Measurements from ENCODE around the gene RYR1.

The RYR1 gene

GRCh38 chr19:38383743-38384142 is 49.7 kb upstream of the RYR1 start:
- Histone ChIP-seq H3K4me3 (ENCODE audit: low read depth, low read length) (no peak overlapping the region), H3K27ac (ENCODE audit: extremely low read depth, low read depth, low read length) (no peak overlapping the region), H3K36me3 (ENCODE audit: control insufficient read depth in 2 of 2, insufficient read depth in 1 of 2, low read length in 2 of 2) (peaks cover 56 to 71% of the 10 kb centered on the region in 2 experiments), H3K4me1 (ENCODE audit: control insufficient read depth, insufficient read depth, low read length) (peaks cover 14% of the 10 kb centered on the region), H3K9me3 (ENCODE audit: control insufficient read depth, insufficient read depth, low read depth, low read length) (no peaks in the 10 kb centered on the region)
- ChIA-PET POLR2A (interaction anchor here (0.6 to 3.8 kb wide), 3 partner anchors 9 to 23 kb away, joined by 3 to 36 read pairs (median 10); partner anchors contain the start of genes FAM98C and PSMD8), CTCF (interaction anchor here (0.6 to 2.4 kb wide), 6 partner anchors 48 to 716 kb away, joined by 3 to 14 read pairs (median 4); partner anchors contain the start of gene CATSPERG)
- TF ChIP-seq ZFHX2 (tag by site-specific recombination; conservative IDR thresholded peaks at IDR 0.05): no peak
- TF ChIP-seq ZNF692 (tag by site-specific recombination; IDR thresholded peaks at IDR 0.05): peak; percentile 72
- no peak for TF ChIP-seq ZNF341 (tag by site-specific recombination; IDR thresholded peaks at IDR 0.05; ENCODE audit: low read depth)
- no peak for TF ChIP-seq ZNF132 (tag by site-specific recombination; IDR thresholded peaks at IDR 0.05; ENCODE audit: borderline replicate concordance)
- no peak for TF ChIP-seq ZNF555 (tag by site-specific recombination; conservative IDR thresholded peaks at IDR 0.05)
- peak; percentile 74; the same call in 1 of the 2 replicates for TF ChIP-seq ZFP69B (tag by site-specific recombination; IDR thresholded peaks at IDR 0.05)
- TF ChIP-seq AEBP2 (tag by site-specific recombination; IDR thresholded peaks at IDR 0.05; ENCODE audit: borderline replicate concordance): no peak
- TF ChIP-seq GLI2 (tag by site-specific recombination; IDR thresholded peaks at IDR 0.05; ENCODE audit: borderline replicate concordance, low read depth): no peak

- peak; percentile 83 for TF ChIP-seq GLIS1 (tag by site-specific recombination; IDR thresholded peaks at IDR 0.05)
- peak; percentile 60 for TF ChIP-seq GLIS2 (tag by site-specific recombination; IDR thresholded peaks at IDR 0.05)
- TF ChIP-seq ZNF792 (tag by site-specific recombination; IDR thresholded peaks at IDR 0.05): no peak
- TF ChIP-seq ZNF18 (tag by site-specific recombination; IDR thresholded peaks at IDR 0.05): no peak
- TF ChIP-seq CTCF (tag by site-specific recombination; IDR thresholded peaks at IDR 0.05): peak; percentile 58
- TF ChIP-seq GLI2 (tag by site-specific recombination; IDR thresholded peaks at IDR 0.05; ENCODE audit: borderline replicate concordance, low read depth): no peak
- TF ChIP-seq HIC1 (tag by site-specific recombination; IDR thresholded peaks at IDR 0.05): peak; percentile 86
- TF ChIP-seq OVOL3 (tag by site-specific recombination; IDR thresholded peaks at IDR 0.05): no peak
- TF ChIP-seq PRDM10 (tag by site-specific recombination; IDR thresholded peaks at IDR 0.05): peak; percentile 98
- no peaks in the 10 kb centered on the region for H3K9me3 ChIP-seq (ENCODE audit: control insufficient read depth, insufficient read depth, low read depth, low read length)
- H3K27ac ChIP-seq (ENCODE audit: extremely low read depth, low read depth, low read length): 0 out of 2 replicates have a peak overlapping the region, but pooled peaks have one; percentile 24
- H3K4me3 ChIP-seq (ENCODE audit: low read depth, low read length): no peak overlapping the region
- CTCF ChIA-PET: interaction anchor here (0.6 to 2.4 kb wide), 11 partner anchors 9 to 715 kb away, joined by 3 to 14 read pairs (median 3); partner anchors contain the start of genes CATSPERG and PSMD8
- H3K36me3 ChIP-seq (ENCODE audit: control insufficient read depth in 2 of 2, insufficient read depth in 1 of 2, low read length in 2 of 2): peaks cover 50 to 64% of the 10 kb centered on the region in 2 experiments
- POLR2A ChIA-PET: interaction anchor here (0.6 to 3.8 kb wide), 4 partner anchors 10 to 22 kb away, joined by 3 to 36 read pairs (median 7); partner anchors contain the start of genes FAM98C and PSMD8
- peaks cover 19% of the 10 kb centered on the region for H3K4me1 ChIP-seq (ENCODE audit: control insufficient read depth, insufficient read depth, low read length)
Observed at GRCh38 chr19:38384209-38385027, 49.1 kb upstream of the RYR1 start.

Measured in HEK293 (cell line).